ENCODE measurements around the gene SPAG8.

Gene SPAG8

DNA sequence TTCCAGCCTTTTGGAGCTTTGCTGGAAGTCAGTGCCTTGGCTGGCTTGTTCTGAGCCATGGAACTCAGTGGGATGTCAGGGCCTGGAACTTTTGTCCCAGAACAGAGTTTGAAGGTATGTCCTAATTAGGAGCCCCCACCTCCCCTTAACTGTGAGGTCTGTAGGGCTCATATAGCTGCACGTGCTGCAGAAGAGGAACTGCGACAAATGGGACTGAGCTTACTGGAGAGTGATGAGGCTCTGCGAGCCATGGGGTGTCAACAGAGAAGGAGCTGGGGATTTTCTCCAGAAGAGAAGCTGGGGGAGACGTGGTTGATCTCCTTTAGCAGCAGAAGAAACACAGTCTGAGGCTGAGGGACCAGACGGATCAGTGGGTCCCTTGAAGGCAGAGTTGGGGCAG is 27.9 kb upstream of the SPAG8 start:
- no peak for DNase-seq

DNA sequence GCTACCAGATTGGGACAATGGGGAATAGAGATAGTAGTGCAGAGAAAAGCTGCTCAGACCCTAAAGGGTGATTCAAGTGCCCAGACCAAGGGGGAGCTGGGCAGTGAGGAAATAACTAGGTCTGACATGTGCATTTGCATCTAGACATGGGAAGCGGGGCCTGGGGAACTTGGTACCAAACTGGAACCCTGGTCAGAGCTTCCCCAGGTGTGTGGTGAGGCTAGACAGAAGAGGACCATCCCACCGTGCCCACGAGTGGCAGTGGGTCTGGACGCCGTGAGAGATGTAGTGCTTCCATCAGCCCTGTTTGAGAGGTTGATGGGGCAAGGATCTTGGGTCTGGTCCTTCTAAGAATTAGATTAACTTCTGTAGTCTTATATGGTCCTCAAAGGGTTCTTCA is 24.5 kb upstream of the SPAG8 start:
- DNase-seq, result no peak

DNA sequence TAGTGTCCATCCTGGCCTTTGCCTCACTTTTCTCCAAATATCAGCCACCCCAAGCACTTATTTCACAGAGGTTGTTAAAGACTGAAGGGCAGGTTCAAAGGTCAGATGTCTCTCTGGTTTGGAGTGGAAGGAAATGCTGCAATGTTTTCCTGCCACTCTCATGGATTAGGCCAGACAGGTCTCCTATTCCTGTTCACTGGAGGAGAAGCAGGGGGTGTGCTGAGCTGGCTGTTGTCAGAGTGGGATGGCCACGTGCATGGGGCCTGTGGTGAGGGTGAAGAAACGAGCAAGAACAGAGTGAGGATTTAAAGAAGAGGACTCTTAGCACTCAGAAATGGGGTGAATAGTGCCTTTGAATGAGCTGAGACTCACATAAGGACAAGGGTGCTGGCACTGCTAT is 23.7 kb upstream of the SPAG8 start:
- no peak for DNase-seq

DNA sequence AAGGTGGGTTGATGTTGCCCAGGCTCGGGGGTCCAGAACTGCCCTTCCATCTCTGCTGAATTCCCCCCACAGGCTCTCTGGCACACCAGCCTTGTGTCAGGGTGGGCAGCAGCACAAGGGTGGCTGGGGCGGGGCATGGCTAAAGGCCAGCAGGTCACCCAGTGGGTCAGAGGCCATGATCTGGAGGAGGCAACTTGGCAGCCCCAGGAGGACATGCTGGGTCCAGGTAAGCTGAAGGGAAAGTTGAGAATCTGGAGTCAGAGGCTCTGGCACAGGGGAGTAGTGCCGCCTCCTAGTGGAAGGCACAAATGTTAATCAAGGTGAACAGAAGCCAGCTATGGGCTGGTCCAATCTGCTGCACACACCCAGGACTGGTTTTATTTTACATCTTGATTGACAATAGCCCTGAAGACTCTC is 23.2 kb upstream of the SPAG8 start:
- no peak for DNase-seq

DNA sequence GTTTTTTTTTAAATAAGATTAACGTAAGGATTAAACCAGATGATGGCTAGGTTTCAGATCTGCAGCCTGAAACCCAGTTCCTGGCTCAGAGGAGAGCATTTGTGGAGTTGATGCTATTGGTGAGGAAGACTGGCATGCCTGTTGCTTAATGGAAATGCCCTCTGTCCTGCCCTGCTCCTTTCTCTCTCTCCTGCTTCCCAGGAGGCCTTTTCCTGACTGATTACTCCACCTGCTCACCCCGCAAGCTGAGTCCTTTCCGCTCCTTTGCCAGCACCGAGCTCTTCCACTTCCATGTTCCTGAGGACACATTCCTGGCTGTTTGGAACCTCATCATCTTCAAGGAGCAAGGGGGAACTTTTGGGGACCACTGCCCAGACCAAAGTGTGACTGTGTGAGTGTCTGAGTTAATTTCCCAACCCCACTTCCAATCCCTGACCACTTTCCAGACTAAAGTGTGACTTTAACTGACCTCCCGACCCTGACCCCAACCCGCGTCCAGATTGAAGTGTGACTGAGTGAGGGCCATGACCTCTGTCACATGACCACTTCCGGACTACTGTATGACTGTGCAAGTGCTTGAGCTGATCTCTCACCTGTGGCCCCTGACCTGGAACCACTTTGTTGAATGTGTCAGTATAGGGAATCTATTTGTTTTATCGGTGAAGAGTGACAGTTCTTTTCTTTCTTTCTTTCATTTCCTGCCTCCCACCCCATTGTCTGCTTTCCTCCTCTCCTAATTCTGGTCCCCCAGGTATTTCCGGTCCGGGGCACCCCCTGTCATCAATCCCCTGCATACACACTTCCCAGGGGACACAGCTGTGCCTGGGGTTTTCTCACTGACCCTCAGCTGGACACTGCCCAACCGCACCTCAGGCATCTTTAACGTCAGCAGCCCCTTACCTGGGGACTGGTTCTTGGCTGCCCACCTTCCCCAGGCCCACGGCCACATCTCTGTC is 22.5 kb upstream of the SPAG8 start:
- no peak for DNase-seq

DNA sequence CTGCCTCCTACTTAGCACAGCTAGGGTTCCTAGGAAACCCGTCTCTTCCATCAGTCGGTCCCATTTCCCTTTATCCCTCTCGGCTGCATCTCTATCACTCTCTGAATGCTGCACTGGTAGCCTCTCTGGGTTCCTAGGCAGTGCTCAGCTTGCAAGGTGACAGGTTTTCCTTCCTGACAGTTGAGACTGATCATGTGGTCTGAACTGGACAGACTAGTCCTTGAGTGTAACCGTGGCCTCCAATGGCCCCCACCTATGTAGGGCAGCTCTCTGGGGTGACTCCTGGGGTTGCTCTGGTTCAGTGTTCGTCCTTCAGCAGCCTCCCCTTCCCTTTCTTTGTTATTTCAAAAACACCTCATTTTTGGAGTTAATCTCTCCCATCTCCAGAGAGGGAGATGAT is 20.8 kb upstream of the SPAG8 start:
- DNase-seq, result no peak

DNA sequence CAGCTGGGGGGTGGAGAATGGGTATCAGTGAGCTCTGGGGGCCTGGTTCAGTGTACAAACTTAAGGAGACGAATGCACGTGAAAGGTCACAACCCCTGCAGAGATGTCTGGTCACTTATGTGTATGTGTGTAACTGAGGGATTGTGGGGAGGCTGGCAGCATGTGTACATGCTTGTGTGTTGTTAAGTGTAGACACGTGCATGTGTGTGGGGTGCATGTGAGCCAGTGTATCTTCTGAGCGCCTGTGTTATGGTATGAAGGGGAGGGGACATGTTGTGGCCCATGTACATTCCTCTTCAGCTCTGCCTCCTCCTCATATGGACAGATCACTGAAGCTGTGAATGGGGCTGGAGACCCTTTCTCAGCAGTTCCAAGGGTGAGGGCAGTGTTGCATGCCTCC is 19.0 kb upstream of the SPAG8 start:
- DNase-seq, result no peak

DNA sequence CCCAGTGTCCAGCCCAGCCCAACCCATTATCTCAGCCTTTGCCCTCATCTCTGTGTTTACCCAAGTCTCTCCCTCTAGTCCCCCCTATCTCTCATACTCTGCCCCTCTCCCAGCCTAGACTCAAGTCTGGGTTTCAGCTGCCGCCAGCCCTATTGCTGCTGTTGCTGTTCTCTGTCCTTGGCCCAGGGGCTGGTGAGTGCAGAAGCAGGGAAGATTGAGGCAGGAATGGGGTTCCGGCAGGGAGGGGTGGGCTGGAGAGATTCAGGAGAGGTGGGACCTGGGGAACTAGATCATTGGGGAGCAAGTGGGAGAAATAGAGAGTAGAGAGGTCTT is 17.7 kb upstream of the SPAG8 start:
- DNase-seq, result no peak

DNA sequence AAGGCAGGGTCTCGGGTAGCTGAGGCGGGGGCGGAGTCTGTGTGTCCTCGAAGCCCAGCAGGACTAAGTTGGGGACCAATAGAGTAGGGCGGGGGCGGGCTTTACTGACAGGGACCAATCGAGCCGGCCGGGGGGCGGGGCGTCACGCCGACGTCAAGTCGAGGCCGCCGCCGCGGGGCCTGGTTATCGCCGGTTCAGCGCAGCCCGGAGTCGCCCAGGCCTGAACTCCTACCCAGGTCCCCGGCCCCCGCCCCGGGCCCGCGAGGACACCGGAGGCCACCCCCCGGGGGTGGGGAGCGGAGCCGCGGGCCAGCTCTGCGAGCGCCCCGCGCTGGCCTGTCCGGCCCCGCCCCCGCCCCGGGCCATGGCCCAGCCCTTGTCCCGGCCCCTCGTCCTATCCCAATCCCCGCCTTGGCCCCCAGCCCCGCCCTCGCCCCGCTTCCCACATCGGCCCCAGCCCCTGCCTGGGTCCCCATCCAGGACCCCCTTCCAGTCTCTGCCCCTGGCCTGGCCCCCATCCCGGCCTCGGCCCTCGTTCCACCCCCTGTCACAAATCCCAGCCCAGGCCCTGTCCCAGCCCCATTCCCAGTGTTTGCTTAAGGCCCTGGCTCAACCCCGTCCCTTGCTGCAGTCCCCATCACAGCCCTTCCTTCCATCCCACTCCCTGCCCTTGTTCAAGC is 17.2 kb upstream of the SPAG8 start, which contains the start of gene TMEM8B:
TMEM8B (plus strand) TSS at position 145 of the 680 bp plus-strand sequence; CDS start at position 365, 220 bp downstream.
- DNase-seq, result peak; percentile 97

DNA sequence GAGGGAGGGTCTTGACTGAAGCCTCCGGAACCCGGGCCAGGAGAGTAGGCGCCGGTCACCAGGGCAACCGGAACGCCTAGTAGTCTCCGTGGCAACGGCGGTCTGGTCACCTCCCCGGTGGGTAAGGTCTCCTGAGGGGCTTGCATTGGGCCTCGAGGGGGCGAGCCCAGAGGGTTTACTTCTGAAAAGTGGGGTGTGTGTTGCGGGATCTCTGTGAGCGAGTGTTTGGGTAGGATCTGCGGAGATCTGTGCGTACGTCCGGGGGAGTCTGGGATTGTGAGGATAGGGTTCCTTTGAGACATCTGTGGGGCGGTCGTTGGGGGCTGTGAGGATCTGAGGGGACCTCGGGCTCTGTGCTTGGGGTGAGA is 16.6 kb upstream of the SPAG8 start, which contains the start of gene FAM221B:
FAM221B (minus strand) TSS at position 17 of the 368 bp plus-strand sequence. CDS start 2,571 bp downstream, outside the sequence.
- DNase-seq, result no peak

DNA sequence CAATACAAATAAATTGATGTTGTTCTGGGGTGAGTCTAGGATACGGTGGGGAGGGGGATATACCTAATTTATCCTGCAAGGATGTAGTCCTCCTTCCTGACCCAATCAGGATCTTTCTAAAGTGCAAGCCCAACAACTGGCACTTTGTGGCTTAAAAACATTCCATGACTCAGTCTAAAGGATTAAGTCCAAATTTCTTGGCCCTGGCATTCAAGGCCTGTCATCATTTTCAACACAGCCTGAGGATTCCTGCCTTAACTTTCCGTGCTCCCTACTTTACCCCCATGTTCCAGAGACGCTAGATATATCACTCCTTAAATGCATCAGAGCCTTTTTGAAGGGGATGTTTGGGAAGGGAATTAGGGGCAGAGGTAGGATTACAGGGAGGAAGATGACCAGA is 15.4 kb upstream of the SPAG8 start:
- no peak for DNase-seq

DNA sequence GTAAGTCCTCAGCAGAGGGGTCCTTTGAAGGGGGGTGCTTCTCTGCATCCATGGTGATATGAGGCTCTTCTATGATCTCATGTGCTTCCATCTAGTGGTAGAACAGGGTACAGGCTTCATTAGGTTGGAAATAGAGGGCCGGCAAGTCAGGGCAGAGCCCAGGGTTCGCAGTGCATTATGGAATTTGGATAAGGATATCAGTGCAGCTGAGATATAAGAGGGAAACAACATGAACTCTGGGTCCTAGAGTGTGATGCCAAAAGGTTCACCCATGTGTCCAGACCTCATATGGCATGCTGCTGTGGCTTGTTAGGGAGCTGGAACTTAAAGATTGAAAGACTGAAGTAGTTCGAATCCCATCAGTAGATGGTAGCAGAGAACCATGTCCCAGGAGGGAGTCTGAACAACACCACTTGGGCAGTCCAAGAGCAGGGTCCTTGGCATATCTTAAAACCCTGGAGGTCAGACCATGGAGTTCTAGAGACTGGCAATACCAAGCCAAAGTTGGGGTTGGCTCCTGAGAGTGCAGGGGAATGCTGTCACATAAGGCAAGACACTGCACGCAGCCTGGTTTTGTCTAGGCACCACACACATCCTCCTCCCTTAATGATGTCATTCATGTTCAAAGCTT is 14.1 kb upstream of the SPAG8 start:
- DNase-seq, result no peak

DNA sequence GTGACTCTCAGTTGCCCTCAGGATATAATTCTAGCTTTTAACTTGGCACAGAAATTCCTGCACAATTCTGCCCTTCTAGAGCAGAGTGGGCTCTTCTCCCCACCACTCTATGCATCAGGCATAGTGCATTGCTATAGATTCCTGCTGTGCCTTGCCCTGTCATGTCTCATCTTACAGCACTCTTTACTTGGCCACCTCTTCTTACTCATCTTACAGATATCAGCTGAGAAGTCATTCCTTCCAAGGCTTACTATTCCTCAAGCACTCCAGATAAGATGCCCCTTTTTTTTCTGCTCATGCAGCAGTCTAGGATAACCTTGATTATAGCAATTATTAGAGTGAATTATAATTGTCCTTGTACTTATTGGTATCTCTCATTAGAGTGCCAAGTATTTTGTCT is 10.9 kb upstream of the SPAG8 start:
- no peak for DNase-seq

DNA sequence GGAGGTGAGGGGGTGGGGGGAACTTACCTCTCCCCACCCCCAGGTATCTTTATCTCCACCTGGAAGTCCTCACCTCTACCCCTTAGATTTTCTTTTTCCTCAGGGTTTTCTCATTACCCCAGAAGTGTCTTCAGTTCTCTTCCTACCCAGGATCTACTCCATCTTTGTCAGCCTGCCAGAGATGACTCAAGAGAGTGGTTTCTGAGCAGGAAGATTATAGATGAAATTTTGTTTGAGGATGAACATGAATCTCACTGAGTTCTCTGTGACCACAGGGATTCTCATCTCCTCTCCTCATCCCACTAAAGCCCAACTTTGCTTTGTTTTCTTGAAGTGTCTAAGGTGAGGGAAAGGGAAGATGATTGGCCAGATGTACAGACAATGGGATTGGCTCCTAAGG is 8.0 kb upstream of the SPAG8 start:
- DNase-seq, result no peak

DNA sequence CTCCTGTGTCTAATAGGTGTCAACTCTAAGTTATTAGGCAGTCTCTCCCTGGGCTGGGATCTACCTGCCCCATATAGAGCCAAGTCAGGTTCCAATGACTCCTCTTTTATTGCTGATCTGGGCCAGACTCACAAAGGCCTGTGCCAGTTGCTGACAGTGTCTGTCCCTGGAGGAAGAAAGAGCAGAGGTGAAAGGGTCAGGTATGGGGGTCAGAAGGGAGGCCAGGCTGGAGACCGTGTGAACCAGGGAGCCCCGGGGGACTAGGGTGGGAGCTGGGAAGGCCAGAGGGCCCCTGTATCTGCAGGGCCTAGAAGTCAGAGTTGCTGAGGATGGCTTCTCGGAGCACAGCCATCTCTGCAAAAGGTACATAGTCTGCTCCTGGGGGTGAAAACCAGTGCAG is 6.3 kb upstream of the SPAG8 start:
- no peak for DNase-seq

DNA sequence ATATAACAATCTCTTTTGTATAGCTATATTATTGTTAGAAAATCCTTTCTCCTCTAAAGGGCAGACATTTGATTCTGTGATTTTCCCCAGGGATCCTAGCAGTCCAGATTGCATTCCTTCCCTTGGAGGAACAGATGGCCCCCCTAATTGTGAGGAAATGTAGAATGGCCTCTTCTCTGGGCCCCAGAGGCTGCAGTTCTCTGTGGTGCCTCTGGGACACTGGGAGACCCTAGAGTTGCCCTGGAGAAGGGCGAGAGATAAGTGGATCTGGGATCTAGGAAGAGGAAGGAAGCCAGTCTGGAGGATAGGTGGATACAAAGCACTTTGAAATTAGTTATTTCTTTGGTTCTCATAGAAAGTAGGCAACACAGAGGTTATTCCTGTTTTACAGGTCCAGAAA is 4.6 kb upstream of the SPAG8 start:
- DNase-seq, result no peak

DNA sequence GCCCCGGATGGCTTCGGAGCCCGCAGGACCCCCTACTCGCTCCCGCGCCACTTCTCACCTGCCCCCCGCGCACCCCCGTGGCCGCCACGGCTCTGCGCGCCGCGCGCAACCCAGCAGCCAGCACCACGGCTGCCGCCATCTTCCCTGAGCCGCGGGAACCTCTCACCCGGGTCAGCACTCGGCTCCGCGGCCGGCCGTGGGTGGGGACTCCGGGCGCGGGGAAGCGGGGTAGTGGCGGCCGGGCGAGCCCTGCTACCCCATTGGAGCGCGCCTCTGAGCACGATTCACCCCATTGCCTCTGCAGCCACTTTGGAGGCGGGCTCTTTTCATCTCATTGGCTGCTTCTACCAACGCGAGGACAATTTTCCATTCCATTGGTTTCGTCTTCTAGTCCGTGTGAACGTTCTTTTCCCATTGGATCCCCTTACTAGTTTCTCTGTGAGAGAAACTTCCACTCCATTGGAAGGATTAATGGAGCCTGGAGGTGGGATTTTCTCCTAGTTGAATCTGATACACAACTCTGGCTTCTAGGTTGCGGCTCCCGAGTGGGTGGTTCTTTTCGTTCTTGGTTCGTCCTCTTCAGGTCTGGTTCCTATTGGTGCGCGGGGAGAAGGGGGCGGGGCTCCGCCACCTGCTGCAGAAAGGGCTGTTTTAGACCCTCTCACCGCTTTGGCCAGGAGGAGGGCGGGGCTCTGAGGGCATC is 2.9 kb upstream of the SPAG8 start, which contains the start of gene HINT2:
HINT2 (minus strand) TSS at position 202 of the 703 bp plus-strand sequence; CDS start at position 139, 63 bp downstream.
- DNase-seq, result peak; percentile 99

DNA sequence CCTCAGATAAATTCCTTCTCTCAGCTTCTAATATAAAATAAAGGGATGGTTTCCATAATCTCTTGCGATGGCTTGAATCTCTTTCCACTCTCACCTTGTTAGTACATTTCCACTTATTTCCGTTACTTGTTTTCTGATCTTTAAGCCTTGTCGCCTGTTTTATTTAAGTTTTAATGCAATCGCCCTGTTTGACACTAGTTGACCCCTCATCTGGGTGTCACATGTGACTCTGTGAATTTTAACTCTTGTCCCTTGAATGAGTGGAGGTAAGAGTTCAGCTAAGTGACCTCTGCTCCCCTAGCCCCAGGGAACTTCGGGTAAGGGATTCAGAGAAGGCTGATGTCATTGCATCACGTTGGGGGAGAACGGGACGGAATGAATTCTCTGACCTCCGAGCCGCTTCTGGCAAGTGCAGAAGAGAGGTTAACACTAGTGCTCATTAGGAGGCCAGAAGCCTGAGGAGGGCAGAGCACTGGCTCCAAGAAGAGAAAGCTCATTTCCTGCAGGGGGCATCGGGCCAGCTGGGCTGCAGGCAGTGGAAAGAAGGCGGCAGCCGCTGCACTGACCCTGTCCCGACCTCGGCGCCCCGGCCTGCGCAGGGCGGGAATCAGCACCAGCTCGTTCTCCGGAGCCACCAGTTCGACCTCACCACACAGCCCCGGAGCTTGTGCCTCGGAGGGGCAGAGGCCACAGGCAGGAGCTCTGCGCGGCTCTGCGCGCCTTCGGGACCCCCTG is 2.2 kb upstream of the SPAG8 start:
- DNase-seq, result peak; percentile 91

DNA sequence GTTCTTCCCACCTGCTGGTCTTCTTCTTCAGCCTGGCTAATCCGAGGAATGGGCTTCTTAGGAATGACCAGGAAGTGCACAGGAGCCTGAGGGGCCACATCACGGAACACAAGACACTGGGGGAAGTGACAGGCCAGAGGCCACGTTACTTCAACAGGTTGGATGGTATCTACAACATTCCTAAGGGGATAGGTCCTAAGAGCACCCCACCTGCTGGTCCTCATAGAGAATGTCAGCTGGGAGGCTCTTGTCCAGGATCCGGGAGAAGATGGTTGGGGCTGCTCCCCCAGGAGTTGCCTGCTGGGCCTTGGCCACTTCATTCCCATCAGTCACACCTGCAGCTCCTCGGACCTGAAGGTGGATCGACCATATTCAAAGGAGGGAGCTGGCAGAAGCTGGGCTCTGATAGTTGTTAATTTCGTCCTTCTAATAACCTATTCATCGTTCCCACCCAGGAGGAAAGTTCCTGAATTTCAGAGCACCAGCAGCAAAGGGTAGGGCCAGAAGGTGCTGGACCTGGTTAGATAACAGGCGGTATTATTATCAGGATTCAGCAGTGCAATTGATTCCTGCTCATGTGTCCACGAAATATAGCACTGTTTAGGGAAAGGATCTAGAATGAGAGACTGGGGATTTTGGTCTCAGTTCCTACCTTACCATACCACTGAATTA is 1.5 kb upstream of the SPAG8 start:
- peak; percentile 70 for DNase-seq

DNA sequence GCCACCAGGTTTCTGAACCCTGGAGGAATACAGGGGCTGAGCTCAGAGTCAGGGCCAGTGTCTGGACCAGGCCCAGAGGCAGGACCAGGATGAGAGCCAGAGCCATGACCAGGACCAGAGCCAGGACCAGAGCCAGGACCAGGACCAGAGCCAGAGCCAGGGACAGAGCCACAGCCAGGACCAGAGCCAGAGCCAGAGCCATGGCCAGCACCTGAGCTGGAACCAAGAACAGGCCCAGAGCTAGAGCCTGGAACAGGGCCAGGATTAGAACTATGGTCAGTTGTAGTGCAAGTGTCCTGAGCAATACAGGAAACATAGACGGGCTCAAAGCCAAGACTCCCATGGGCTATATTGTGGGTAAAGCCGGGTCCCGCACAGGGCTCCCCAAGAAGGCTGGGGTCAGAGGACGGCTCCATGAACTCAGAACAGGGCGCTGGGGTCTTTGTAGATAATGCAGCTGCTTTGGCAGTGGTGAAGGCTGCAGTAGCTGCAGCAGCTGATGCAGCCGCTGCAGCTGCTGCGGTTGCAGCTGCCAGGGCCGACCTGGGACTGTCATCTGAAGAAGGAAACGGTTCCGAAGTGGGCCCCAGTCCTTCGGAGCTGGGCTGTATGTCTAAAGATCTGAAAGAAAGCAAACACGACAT is 559 bp downstream of the SPAG8 start:
- peak; percentile 53 for DNase-seq

DNA sequence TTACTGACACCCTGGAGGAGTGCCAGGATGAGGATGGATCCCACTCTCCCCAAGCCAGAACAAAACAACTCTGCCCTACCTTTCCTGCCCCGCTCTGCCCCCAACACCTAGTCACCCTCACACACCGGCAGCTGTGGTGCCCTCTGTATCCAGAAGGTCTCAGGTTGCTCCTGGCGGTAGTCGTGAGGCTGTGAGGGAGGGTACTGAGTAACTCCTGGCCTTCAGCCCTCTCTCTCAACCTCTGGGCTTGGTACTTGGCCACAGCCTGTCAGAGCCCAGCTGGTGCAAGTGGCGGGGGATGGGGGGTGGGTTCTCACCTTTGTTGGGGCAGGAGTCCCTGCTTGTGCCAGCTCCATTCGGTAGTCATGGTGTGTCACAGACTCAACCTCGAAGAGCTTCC is 1.9 kb downstream of the SPAG8 start:
- DNase-seq, result no peak

Data from islet precursor cell (in vitro differentiated cells).